ENCODE data around the gene COL15A1.
"Not testable (repeated sequence)": the region's sequence is repeated elsewhere in the genome, so short reads cannot be mapped to it uniquely, and the experiment has no call there.

Gene COL15A1

DNA sequence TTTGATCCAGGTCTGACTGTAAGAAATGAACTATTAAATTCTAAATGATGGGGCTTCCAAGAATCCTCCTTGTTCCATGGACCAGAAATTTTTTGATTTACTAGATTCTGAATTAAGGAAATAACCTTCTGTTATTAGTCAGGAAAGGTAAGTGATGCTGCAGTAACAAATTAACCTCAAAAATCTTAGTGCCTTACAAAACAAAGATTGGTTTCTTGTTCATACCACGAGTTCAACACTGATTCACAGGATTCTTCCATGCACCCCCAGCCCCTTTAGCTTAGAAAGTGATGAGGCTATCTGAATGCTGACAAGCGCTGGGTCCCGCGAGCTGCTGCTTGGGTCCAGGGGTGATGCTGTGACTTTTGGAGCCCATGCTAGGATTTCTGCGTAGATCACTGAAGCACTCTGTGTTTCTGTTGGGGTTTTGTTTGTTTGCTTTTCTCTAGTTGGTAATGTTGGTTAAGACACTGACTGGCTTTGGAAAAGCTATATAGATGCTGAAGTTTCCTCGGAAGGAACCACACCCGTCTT lies 52.3 kb downstream of the COL15A1 start:
- DNase-seq = no peak

DNA sequence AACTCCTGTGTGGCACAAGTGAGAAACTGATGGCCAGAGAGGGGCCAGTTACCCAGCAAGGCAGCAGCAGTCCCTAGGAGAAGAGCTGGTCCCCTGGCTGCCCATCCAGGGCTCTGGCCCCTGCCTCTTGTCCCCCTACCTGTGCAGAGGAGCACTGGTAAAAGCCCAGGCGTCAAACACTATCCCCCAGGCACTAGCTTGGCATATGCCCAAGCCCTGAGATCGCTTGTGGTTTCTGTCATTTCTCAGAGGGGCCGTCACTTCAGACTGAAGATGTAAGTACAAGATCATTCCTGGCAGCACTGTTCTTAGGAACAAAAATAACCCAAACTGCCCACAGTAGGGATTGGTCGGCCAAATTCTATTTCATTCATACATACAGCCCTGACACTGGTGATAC lies 53.9 kb downstream of the COL15A1 start:
- no peak for DNase-seq

DNA sequence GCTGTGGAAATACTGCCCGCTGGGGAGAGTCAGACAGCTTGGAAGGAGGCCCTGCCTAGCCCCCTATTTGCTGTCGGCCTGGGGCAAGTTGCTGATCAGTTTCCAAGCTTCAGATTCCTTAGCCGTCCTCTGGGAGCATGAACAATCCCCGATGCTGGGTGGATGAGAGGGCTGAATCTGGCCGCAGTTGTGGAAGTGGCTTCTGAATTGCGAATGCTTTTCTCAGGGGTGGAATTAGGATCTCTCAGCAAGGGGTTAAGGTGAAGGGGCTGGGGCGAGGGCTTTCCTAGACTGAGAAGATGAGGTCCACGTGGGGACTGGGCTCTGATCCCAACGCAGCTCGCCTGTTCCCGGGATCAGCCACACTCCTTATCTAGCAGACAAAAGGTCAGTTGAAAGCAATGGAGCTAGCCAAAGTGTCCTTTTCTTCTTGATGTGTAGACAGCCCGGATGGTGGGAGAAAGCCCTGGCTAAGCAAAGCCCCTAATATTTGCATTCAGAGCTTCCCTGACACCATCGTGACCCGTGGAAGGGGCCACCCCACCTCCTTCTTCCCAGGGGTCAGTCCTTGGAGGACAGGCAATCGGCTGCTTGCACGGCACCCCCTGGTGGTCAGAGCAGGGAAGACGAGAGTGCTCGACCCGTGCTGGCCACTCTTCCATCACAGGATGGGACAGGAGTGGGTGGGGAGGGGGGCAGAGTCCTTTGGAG lies 54.9 kb downstream of the COL15A1 start:
- DNase-seq = no peak

DNA sequence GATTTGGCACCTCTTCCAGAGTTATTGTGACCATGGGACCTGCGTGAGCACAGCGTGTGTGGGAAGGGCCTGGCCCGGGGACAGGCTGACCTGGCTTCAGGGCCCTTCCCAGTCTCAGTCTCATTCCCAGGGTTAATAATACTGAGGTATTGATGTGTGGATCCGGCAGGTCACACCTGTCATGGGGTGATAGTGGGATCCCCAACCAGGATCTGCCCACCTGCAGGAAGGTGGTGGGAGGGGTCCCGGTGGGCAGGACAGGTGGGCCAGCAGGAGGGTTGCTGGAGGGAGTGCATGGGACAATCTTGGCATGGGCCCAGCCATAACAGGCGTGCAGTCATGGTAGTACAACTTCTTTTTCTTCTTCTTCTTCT lies 55.4 kb downstream of the COL15A1 start:
- no peak for DNase-seq

DNA sequence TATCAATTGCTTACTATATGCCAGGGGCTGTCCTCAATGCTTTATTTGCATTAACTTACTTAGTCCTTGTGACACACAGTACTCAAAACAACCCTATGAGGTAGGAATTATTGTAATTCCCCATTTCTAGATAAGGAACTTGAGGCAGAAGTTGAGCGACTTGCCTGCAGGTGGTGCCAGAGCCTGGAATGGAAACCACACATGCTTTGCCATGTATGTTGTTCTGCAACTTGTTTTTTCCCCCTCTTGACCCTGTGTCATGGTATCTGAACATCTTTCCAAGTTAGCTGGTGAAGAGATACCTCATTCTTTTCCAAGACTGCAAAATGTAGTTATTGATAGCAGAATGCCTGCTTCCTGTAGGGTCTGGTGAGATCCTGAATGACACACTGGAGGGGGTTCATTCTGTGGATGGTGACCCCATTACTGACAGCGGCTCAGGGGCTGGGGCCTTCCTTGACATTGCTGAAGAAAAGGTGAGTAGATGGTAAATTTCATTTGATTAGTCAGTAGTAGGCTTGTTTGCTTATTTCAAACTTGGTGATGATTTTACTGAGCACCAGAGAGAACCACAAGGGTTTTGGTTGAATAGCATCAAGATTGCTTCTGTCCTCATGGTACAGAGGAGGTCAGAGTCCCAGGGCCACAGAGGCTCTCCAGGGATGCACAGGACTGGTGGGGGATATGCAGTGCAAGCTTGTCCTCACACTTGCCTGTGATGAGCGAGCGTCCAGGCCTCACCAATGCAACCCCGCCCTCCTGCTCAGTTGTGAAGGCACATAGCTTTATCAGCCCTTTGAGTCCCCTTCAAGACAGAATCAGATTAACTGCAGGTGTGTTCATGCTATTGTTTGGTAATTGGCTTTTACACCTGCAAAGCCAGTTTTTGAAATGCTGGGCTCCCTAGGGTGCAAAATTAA lies 57.0 kb downstream of the COL15A1 start:
- peak; percentile 69 for DNase-seq

DNA sequence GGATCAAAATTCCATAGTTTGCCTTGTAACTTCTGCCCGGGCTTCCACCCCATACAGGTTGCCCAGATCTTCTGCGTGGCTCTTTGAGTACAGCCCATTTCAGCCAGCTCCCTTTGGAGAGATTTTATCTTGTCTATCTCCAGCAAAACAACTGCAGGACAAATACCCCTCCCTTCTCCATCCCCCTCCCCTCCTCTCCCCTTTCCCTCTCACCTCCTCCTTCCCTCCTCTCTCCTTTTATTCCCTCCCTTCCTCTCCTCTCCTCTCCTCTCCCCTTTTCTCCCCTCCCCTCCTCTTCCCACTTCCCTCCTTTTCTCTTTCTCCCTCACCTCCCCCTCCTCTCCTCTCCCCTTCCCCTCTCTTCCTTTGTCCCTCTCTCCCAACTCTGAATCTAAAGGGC lies 58.2 kb downstream of the COL15A1 start:
- no peak for DNase-seq

DNA sequence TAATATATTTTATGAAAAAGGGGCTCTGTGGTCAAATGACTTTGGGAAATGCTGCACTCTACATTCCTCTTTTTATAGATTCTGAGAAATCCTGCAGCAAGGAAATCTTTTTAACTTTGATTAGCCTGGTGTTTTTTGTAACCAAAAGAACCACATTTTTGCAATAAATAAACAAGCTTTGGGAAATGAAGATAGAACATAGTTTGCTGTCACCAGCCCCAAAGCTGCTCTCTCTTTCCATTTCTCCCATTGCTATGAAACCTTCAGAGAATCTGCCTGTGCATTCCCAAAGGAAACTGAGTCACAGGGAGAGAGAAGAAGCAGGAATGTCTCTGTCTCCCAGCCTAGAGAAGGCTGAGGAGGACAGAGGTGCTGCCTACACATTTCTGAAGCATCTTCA lies 59.0 kb downstream of the COL15A1 start:
- no peak for DNase-seq

DNA sequence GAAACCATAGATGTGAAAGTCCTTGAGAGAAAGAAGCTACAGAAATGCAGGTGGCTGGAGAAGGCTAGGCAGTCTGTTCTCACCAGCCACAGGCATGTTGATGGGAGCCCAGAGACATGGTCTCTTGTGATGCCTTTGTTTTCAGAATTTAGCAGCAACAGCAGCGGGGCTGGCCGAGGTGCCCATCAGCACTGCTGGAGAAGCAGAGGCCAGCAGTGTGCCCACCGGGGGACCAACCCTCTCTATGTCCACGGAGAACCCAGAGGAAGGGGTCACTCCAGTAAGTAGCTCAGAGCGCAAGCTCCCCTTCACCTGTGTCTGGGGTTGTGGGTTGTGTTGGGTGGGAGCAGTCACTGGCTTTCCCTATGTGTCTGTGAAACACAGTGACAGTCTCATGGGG lies 59.6 kb downstream of the COL15A1 start:
- no peak for DNase-seq

DNA sequence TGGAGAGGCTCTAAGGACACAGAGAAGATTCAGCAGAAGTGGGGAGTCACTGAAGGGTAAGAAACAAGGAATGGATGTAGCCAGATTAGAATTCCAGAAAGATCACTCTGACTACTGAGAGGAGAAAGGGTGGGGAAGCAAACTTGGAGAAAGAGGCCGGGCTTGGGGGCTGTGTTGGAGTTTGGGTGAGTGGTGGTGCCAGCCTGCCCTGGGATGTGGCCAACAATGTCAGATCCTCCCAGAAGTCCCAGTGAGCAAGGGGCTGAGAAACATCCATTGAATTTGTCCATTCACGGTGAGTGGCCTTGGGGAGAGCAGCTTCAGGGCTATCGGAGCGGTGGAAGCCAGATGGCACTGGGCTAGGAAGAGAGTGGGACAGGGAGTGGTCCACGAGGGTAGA lies 60.4 kb downstream of the COL15A1 start:
- no peak for DNase-seq

DNA sequence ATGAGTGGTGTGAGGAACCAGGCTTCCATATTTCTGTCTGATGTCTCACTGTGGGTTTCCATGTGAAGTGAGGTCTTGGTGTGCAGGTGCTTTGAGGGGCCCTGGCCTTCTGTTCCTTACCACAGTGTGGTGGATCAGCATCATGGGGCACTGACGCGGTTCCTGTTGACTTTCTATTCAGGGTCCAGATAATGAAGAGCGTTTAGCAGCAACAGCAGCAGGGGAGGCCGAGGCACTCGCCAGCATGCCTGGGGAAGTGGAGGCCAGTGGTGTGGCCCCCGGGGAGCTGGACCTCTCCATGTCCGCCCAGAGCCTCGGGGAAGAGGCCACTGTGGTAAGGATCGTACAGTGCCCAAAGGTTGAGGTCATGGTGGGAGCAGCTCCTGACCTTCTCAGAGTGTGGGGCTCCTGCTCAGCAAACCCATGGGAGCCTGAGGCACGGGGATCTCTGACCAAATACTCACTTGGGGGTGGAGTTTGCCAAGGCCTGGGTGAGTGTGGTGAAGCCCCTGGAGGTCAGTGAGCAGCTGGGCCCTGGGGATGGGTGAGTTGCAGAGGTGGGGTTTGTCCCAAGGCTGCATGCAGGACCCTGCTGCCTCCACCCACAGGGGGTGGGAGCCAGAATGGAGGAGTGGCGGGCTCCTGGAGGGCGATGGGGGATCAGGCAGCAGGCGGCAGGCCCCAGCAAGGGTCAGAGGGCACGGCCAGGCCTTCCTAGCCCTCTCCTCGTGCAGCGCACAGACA lies 61.2 kb downstream of the COL15A1 start:
- no peak for DNase-seq

DNA sequence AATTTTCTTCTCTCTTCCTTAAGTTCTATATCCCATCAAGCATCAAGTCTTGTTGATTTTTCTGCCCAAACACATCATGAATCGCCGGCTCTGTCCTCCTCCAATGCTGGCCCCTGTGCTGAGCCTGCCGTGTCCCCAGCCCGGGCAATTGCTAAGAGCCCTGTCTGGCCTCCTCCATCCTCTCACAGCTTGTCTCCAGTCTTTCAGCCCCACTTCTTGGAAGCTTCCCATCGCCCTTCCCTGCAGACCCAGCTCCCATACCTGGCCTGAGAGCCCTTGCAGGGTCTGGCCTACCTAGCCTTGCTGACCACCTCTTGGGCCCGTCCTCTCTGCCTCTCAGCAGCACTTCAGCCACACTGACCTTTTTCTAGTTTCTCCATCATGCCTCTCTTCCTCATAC lies 61.9 kb downstream of the COL15A1 start:
- no peak for DNase-seq

DNA sequence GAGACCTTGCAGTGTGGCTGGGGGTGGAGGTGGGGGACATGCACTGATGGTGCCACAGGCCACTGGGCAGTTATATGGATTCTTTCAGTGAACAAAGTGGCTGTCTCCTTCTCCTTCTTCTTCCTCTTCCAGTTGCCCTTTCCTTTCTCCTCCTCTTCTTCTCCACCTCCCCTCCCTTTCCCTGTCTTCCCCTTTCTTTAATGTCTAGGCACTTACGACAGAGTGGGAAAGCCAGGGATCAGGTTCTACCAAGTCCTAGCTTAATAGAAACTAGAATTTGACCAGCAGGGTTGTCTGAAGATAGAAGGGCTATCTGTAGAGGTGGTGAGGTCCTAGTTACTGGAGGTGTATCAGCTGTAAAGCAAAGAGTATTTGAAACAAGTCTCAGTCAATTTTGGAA lies 62.8 kb downstream of the COL15A1 start:
- DNase-seq = no peak

DNA sequence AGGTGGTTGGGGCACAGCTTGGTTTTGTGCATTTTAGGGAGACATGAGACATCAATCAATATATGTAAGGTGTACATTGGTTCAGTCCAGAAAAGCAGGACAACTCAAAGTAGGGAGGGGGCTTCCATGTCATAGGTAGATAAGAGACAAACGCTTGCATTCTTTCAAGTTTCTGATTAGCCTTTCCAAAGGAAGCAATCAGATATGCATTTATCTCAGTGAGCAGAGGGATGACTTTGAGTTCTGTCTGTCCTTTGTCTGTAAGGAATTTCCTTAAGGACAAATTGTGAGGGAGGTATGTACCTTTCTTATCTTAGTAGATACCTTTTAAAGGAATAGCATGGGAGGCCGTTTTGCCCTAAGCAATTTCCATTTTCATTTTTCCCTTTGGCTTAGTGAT lies 63.3 kb downstream of the COL15A1 start:
- no peak for DNase-seq

DNA sequence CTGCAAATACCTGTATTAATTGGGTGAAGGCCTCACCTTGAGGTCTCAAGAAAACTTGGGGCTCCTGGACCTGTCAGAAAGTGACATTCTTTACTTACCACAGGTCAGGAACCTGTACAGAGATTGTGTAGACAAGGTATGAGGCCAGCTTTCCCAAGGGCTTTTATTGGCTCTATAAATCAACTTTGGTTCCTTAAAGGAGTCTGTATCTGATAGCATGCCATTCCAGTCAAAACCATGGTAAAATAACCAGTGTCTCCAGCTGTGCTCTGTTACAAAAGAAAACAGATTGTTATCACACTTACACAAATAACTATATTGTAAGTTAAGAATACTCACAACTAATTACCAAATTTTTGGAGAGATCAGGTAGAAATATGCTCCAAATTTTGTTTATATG lies 64.5 kb downstream of the COL15A1 start:
- no peak for DNase-seq

DNA sequence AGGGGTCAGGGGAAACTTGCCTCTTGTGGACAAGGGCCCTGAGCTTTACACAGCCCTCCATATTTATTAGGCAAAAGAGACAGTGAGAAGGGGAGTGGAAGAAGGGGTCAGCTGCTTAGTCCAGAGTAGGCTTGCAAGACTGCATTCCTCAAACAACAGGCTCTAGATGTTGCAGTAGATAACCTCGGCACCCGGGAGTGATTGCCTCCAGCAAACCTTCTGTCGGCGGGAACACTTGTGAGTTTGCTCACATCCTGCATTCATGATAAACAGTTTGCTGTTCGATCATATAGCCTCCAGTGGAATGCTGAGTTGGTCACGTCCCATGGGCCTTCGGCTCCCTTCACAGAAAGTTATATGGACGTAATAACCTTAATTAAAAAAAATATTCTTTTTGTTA lies 66.7 kb downstream of the COL15A1 start:
- not testable (repeated sequence) for DNase-seq

DNA sequence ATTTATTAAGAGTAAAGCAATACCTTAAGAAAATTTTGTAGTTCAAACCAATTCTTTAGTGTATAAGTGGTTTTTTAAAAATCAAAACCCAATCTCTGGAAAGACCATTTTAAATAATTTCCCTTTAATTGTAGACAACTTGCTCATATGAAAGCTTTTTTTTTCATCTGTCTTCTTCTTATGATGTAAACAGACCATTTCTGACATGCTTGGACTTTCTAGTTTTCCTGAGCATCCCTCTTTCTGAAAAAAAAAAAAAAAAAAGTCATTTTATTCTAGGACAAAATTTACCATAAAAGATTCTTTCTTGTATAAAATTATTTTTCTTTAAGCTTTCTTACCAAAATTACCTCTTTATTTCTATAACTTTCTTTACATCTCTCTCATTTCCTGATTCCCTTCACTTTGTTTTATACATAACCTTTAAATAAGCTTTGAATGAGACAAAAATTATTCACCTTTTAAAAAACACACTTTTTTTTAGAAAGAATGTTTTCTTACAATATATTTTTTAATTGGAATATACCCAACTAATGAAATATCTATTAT lies 67.5 kb downstream of the COL15A1 start:
- DNase-seq = no peak

DNA sequence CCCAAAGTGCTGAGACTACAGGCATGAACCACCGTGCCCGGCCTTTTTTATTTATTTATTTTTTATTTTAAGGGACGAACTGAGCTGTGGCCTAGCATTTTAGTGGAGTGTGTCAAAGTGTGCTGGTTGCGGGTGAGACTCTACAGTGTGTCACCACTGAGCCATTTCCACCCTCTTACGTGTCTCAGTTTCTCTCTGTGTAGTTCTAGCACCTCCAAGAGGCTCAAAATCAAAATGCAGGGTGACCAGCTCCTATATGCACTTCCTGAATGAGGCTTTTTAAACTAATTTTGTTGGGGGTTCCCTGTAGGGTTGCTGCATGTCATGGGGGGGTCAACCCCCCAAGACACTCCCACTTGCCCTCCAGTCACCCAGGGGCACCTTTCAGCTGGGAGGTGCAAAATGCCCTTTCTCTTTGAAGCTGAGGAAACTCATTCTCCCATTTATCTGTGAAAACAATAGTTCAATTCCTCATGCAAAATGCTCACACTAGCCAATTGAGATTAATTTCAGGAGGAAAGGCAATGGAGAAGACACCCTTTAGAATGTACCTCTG lies 69.3 kb downstream of the COL15A1 start:
- no peak for DNase-seq

DNA sequence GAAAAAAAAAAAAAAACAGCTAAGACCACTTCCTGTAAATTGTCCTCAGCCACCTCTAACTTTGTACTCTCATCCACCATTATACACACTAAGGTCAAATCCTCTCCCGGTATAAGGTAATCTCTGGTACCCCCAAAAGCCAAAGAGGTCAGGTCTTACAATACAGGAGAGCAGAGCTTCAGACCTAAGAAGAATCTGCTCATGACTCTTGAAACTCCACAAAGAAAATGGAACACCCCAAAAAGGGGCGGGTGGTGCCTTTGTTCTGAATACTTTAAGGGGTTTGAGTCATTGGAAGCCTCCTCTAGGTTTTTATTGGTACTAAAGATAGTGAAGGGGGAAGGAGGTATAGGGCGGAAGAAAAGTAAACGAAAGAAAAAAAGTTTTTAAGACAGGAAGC lies 69.8 kb downstream of the COL15A1 start:
- no peak for DNase-seq

DNA sequence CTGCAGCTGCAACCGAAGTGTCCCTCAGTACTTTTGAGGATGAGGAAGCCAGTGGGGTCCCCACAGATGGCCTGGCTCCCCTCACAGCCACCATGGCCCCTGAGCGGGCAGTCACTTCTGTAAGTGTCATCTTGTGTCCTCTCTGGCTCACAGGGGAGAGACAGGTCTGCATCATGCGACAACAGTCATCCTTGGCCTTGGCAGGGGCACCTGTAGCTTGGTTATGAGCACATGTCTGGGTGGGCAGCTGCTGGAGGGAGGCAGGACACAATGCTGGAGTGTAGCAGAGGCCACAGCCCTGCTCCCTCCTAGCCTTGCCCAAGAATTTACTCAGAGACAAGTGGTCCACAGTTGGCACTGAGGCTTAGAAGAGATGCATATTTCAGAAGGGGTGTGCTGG lies 71.7 kb downstream of the COL15A1 start:
- no peak for DNase-seq

DNA sequence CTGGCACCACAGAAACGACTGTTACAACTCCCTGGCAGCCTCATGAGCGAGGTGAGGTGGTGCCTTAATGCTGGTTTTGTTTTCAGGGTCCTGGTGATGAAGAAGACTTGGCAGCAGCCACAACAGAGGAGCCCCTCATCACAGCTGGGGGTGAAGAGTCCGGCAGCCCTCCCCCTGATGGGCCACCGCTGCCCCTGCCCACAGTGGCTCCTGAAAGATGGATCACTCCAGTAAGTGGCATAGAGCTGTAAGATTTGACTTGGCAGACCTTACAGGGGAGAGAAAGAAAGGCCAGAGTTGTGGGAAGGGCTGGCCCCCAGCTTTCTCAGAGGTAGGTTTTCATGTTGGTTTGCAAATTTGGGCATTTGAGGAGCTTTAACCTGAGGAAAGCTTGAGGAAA lies 72.2 kb downstream of the COL15A1 start:
- DNase-seq = no peak

DNA sequence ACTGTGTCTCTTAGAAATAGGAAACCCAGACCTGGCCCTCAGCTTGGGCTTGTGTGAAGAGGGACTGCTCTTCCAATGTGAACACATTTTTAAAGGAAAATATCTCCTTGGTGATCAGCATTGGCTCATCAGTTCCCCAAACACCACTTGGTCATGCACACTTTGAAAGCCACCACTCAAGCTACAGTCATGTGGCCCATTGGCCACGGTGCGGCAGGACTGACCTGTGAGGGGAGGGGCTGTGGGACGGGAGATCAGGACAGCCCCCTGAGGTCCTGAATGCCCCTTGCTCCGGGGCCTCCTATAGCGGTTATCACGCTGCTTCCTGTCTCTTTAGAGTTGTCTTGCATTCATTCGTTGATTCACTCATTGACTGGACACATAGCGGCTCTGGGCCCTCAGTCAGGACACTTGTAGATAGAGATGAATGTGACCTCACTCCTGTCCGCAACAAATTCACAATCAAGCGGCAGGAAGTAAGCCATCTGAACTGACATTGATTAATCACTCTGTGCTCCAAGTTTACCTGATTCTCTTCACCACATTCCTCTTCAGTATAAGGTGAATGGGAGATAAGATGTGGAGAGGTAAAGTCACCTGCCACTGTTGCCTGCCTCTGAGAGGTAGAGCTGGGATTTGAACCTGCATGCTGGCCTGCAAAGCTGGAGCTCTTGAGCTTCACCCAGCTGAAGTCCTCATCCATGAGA lies 73.1 kb downstream of the COL15A1 start:
- DNase-seq = no peak

DNA sequence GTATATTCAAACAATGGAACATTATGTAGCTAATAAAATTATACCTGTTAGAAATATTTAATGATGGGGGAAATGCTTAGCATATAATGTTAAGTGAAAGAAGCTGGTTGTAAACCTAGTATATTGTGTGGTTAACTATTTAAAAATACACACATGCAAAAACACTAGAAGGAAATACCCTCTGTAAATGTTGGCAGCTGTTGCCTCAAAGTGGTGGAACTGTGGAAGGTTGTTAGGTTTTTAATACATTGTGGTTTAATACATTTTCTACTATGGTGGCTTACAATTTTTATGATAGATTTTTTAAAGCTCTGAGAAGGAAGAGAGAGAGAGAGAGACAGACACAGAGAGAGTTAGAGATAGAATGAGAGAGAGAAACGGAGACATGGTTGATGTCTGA lies 74.9 kb downstream of the COL15A1 start:
- no peak for DNase-seq

Data from NCI-H1417 treated with DMSO at 0.1 percent for 48 hours (cell line).